PC-9 (cell line): Measurements from ENCODE around the gene ZNF491.

Experiments
- EZH2 ChIP-seq: fragments of 200-600 bp; sonication (generic); IDR thresholded peaks from 2 replicates; pipeline ENCODE4 v1.8.0; 2017; ENCODE audit warnings: antibody characterized with exemption, low read depth
- TF ChIP-seq, protein P1 (sequence below): fragments of 200-600 bp; sonication (generic); conservative IDR thresholded peaks from 2 replicates; pipeline ENCODE4 v1.6.1; 2017; ENCODE audit warnings: mixed run types, antibody characterized with exemption, mild to moderate bottlenecking, moderate library complexity

DNA sequence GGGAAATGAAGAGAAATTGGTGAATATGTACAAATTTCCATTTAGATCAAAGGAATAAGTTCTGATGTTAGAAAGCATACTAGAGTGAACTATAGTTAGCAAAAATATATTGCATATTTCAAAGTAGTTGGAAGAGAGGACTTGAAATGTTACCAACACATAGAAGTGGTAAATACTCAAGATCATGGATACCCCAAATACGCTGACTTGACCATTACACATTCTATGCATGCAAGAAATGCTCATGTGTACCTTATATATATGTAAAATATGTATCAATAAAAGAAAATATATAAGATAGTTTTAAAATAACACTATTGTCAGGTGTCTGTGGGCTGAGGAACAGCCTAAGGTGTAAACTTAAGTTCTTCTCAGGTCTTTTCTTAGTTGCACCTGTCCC, 14.6 kb upstream of the ZNF491 start:
- TF ChIP-seq EZH2: no peak
- TF ChIP-seq, protein P1, sequence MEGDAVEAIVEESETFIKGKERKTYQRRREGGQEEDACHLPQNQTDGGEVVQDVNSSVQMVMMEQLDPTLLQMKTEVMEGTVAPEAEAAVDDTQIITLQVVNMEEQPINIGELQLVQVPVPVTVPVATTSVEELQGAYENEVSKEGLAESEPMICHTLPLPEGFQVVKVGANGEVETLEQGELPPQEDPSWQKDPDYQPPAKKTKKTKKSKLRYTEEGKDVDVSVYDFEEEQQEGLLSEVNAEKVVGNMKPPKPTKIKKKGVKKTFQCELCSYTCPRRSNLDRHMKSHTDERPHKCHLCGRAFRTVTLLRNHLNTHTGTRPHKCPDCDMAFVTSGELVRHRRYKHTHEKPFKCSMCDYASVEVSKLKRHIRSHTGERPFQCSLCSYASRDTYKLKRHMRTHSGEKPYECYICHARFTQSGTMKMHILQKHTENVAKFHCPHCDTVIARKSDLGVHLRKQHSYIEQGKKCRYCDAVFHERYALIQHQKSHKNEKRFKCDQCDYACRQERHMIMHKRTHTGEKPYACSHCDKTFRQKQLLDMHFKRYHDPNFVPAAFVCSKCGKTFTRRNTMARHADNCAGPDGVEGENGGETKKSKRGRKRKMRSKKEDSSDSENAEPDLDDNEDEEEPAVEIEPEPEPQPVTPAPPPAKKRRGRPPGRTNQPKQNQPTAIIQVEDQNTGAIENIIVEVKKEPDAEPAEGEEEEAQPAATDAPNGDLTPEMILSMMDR: no peak
